Neural cell (in vitro differentiated cells): ENCODE data around the gene REXO1. TPM values are rescaled to one million over a fixed set of nuclear protein-coding genes. Genes with fewer than 3 reads are reported as not detected.

ENCODE experiments used
- H2AFZ ChIP-seq: fragments of 200-600, 300-800 bp; sonication (generic), shearing (Covaris generic); 2 replicates; pipeline ENCODE4 v1.6.0; 2014; ENCODE audit warnings: low read depth, mild to moderate bottlenecking, antibody characterized with exemption, low read length, moderate library complexity
- H3F3A ChIP-seq: fragments of 200-600 bp; shearing (Covaris generic); 2 replicates; pipeline ENCODE4 v1.6.1; 2016; ENCODE audit warnings: mild to moderate bottlenecking, moderate library complexity, mixed read lengths, antibody characterized with exemption, low read length; ENCODE audit not compliant: insufficient read depth, poor library complexity, severe bottlenecking
- H3K27ac ChIP-seq: fragments of 200-600, 300-800 bp; sonication (generic), shearing (Covaris generic); 2 replicates; pipeline ENCODE4 v1.5.1; 2014; ENCODE audit warnings: mild to moderate bottlenecking, low read length, moderate library complexity
- H3K27me3 ChIP-seq: fragments of 300-800, 200-600 bp; sonication (generic), shearing (Covaris generic); 2 replicates; pipeline ENCODE4 v1.6.0; 2014; ENCODE audit warnings: mild to moderate bottlenecking, low read depth, low read length, moderate library complexity; ENCODE audit not compliant: insufficient read depth
- H3K36me3 ChIP-seq: fragments of 300-800, 200-600 bp; sonication (generic), shearing (Covaris generic); 2 replicates; pipeline ENCODE4 v1.5.1; 2014; ENCODE audit warnings: mild to moderate bottlenecking, antibody characterized with exemption, low read length, moderate library complexity; ENCODE audit not compliant: insufficient read depth
- H3K4me2 ChIP-seq: fragments of 300-800, 200-600 bp; sonication (generic), shearing (Covaris generic); 2 replicates; pipeline ENCODE4 v1.6.0; 2014; ENCODE audit warnings: mild to moderate bottlenecking, low read length
- H3K4me3 ChIP-seq: fragments of 300-800, 200-600 bp; sonication (generic), shearing (Covaris generic); 2 replicates; pipeline ENCODE4 v1.5.1; 2014; ENCODE audit warnings: mild to moderate bottlenecking, low read length, moderate library complexity
- H3K79me2 ChIP-seq: fragments of 200-600 bp; shearing (Covaris generic); replicated peaks from 2 replicates; pipeline ENCODE4 v1.6.0; 2014; ENCODE audit warnings: mild to moderate bottlenecking, low read length, moderate library complexity; ENCODE audit not compliant: insufficient read depth
- H3K9ac ChIP-seq: fragments of 300-800, 200-600 bp; sonication (generic), shearing (Covaris generic); 2 replicates; pipeline ENCODE4 v1.6.1; 2016; ENCODE audit warnings: mild to moderate bottlenecking, low read length, mixed read lengths
- H3K9me2 ChIP-seq: fragments of 200-600 bp; shearing (Covaris generic); 2 replicates; pipeline ENCODE4 v1.6.1; 2016; ENCODE audit warnings: mild to moderate bottlenecking, low read length, mixed read lengths; ENCODE audit not compliant: insufficient read depth
- H3K9me3 ChIP-seq: fragments of 200-600, 300-800 bp; sonication (generic), shearing (Covaris generic); 2 replicates; pipeline ENCODE4 v1.6.1; 2016; ENCODE audit warnings: mild to moderate bottlenecking, mixed run types, low read length, moderate library complexity, mixed read lengths
- H4K20me1 ChIP-seq: fragments of 200-600 bp; shearing (Covaris generic); 2 replicates; pipeline ENCODE4 v1.6.1; 2016; ENCODE audit warnings: mild to moderate bottlenecking, mixed run types; ENCODE audit not compliant: insufficient read depth
- EP300 ChIP-seq: fragments of 450-650 bp; conservative IDR thresholded peaks from 2 replicates; pipeline ENCODE4 v1.6.1; 2014; ENCODE audit warnings: antibody characterized with exemption, mild to moderate bottlenecking, moderate library complexity; ENCODE audit not compliant: poor library complexity, severe bottlenecking
- EZH2 ChIP-seq: fragments of 200-600, 300-800 bp; shearing (Covaris generic), sonication (generic); IDR thresholded peaks from 2 replicates; pipeline ENCODE4 v1.6.1; 2014; ENCODE audit warnings: antibody characterized with exemption, low read length, borderline replicate concordance, mild to moderate bottlenecking; ENCODE audit not compliant: insufficient read depth, poor library complexity, severe bottlenecking
- MXI1 ChIP-seq: fragments of 450-650 bp; conservative IDR thresholded peaks from 2 replicates; pipeline ENCODE4 v1.6.1; 2014; ENCODE audit warnings: antibody characterized with exemption, mild to moderate bottlenecking; ENCODE audit not compliant: poor library complexity, severe bottlenecking
- POLR2AphosphoS5 ChIP-seq: IDR thresholded peaks from 2 replicates; pipeline ENCODE4 v1.6.1; 2012
- RAD21 ChIP-seq: fragments of 450-650 bp; conservative IDR thresholded peaks from 2 replicates; pipeline ENCODE4 v1.6.1; 2014; ENCODE audit warnings: antibody characterized with exemption, mild to moderate bottlenecking, moderate library complexity
- SMC3 ChIP-seq: fragments of 450-650 bp; conservative IDR thresholded peaks from 2 replicates; pipeline ENCODE4 v1.6.1; 2014; ENCODE audit warnings: antibody characterized with exemption, mild to moderate bottlenecking, moderate library complexity; ENCODE audit not compliant: poor library complexity
- TAF1 ChIP-seq: IDR thresholded peaks from 2 replicates; pipeline ENCODE4 v1.6.1; 2012; ENCODE audit warnings: low read depth
- polyA plus RNA-seq: library from polyadenylated mRNA; depleted of rRNA; stranded (reverse); fragments of >200 nt; gene quantifications from 2 replicates; pipeline ENCODE4 v1.2.3, GENCODE V29; 2014
- TF ChIP-seq, protein P1 (sequence below): fragments of 450-650 bp; IDR thresholded peaks from 2 replicates; pipeline ENCODE4 v1.5.1; 2014; ENCODE audit warnings: antibody characterized with exemption, mild to moderate bottlenecking, moderate library complexity; ENCODE audit not compliant: poor library complexity, severe bottlenecking
- TF ChIP-seq, protein P2 (sequence below): IDR thresholded peaks from 2 replicates; pipeline ENCODE4 v1.6.1; 2012; ENCODE audit warnings: borderline replicate concordance

Gene REXO1
- polyA plus RNA-seq, 1 donor from 2014 or later = 9.2 TPM

DNA sequence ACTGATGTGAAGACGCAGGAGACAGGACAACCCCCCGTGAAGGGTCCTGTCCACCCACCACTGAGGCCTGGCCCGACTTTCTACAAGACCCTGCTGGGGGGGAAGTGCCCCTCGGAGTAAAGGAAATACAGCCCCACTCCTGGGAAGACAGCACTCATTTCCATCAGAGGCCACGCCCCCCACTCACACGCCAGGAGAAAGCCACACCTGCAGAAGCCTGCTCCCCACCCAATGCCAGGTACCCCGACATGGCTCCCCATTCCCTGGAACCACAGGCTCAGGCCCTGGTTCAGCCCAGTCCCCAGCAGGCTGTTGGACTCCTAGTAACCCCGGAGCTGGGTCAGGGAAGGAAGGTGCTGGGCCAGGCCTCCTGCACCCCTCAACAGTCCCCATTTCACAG is 25.3 kb downstream of the REXO1 start:
- Histone ChIP-seq H3F3A (no peaks in the 10 kb centered on the region), H3K36me3 (no peaks in the 10 kb centered on the region), H3K27me3 (no peaks in the 10 kb centered on the region), H3K4me3 (no peak overlapping the region), H2AFZ (no peak overlapping the region), H3K79me2 (no peaks in the 10 kb centered on the region), H4K20me1 (no peaks in the 10 kb centered on the region), H3K27ac (no peak overlapping the region), H3K4me2 (no peak overlapping the region), H3K9ac (no peak overlapping the region), H3K9me3 (no peaks in the 10 kb centered on the region), H3K9me2 (no peaks in the 10 kb centered on the region)
- TF ChIP-seq RAD21 (no peak), POLR2AphosphoS5 (no peak)
- TF ChIP-seq, protein P1, sequence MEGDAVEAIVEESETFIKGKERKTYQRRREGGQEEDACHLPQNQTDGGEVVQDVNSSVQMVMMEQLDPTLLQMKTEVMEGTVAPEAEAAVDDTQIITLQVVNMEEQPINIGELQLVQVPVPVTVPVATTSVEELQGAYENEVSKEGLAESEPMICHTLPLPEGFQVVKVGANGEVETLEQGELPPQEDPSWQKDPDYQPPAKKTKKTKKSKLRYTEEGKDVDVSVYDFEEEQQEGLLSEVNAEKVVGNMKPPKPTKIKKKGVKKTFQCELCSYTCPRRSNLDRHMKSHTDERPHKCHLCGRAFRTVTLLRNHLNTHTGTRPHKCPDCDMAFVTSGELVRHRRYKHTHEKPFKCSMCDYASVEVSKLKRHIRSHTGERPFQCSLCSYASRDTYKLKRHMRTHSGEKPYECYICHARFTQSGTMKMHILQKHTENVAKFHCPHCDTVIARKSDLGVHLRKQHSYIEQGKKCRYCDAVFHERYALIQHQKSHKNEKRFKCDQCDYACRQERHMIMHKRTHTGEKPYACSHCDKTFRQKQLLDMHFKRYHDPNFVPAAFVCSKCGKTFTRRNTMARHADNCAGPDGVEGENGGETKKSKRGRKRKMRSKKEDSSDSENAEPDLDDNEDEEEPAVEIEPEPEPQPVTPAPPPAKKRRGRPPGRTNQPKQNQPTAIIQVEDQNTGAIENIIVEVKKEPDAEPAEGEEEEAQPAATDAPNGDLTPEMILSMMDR = no peak

DNA sequence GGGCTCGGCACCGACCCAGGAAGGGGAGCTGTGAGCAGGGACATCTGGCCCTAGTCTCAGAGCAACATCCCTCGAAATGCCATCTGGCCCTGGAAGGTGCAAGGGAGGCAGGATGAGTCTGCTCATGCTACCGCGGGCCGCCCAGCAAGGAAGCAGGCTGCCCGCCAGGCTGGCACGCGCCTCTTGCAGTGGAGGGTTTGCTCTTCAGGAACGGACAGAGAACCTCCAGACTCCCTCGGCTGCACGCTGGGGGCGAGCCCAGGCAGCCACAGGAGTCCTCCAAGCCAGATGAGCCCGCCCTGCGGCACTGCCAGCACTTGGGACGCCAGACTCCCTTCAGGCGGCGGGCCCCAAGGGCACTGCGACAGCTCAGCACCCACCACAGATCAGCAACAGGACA is 26.1 kb downstream of the REXO1 start:
- no peak overlapping the region for H3K27ac ChIP-seq
- H3K9me3 ChIP-seq = no peaks in the 10 kb centered on the region
- no peak overlapping the region for H3K9ac ChIP-seq
- no peaks in the 10 kb centered on the region for H3K79me2 ChIP-seq
- H3F3A ChIP-seq = no peaks in the 10 kb centered on the region
- H3K4me3 ChIP-seq = no peak overlapping the region
- no peaks in the 10 kb centered on the region for H3K9me2 ChIP-seq
- no peak overlapping the region for H2AFZ ChIP-seq
- H3K36me3 ChIP-seq = no peaks in the 10 kb centered on the region
- H3K4me2 ChIP-seq = no peak overlapping the region
- TF ChIP-seq SMC3 (no peak), EP300 (no peak), TAF1 (no peak), EZH2 (no peak), RAD21 (no peak), POLR2AphosphoS5 (no peak), MXI1 (no peak)
- TF ChIP-seq, protein P2, sequence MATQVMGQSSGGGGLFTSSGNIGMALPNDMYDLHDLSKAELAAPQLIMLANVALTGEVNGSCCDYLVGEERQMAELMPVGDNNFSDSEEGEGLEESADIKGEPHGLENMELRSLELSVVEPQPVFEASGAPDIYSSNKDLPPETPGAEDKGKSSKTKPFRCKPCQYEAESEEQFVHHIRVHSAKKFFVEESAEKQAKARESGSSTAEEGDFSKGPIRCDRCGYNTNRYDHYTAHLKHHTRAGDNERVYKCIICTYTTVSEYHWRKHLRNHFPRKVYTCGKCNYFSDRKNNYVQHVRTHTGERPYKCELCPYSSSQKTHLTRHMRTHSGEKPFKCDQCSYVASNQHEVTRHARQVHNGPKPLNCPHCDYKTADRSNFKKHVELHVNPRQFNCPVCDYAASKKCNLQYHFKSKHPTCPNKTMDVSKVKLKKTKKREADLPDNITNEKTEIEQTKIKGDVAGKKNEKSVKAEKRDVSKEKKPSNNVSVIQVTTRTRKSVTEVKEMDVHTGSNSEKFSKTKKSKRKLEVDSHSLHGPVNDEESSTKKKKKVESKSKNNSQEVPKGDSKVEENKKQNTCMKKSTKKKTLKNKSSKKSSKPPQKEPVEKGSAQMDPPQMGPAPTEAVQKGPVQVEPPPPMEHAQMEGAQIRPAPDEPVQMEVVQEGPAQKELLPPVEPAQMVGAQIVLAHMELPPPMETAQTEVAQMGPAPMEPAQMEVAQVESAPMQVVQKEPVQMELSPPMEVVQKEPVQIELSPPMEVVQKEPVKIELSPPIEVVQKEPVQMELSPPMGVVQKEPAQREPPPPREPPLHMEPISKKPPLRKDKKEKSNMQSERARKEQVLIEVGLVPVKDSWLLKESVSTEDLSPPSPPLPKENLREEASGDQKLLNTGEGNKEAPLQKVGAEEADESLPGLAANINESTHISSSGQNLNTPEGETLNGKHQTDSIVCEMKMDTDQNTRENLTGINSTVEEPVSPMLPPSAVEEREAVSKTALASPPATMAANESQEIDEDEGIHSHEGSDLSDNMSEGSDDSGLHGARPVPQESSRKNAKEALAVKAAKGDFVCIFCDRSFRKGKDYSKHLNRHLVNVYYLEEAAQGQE = no peak
- TF ChIP-seq, protein P1 = no peak
- no peaks in the 10 kb centered on the region for H4K20me1 ChIP-seq
- H3K27me3 ChIP-seq = no peaks in the 10 kb centered on the region
